ENCODE results near the gene KRTAP3-2. TPM values are rescaled to one million over a fixed set of nuclear protein-coding genes. Genes with fewer than 3 reads are reported as not detected.

The KRTAP3-2 gene
- total RNA-seq, 6 donors from 2014 or later: not detected

- Histone ChIP-seq H3K4me3 (no peak overlapping the region), H3K36me3 (no peaks in the 10 kb centered on the region), H3K27me3 (no peaks in the 10 kb centered on the region), H3K4me1 (no peaks in the 10 kb centered on the region), H3K27ac (no peak overlapping the region), H3K9me3 (no peaks in the 10 kb centered on the region)
- no peak for DNase-seq
- TF ChIP-seq POLR2AphosphoS5 (IDR thresholded peaks at IDR 0.05): no peak
- TF ChIP-seq EP300 (IDR thresholded peaks at IDR 0.05): no peak
- no peak for TF ChIP-seq POLR2A (IDR thresholded peaks at IDR 0.05)
- TF ChIP-seq CTCF (IDR thresholded peaks at IDR 0.05): no peak
- 38 to 46% methylated on average over 1 of the region's 1 CpG for WGBS, 2 donors
- no peak for ATAC-seq (ENCODE audit: low FRiP score in 2 of 2)
Measured at GRCh38 chr17:41013606-41014005, 13.9 kb upstream of the KRTAP3-2 start.

- Histone ChIP-seq H3K9me3 (no peaks in the 10 kb centered on the region), H3K4me1 (no peaks in the 10 kb centered on the region), H3K36me3 (no peaks in the 10 kb centered on the region), H3K27me3 (no peaks in the 10 kb centered on the region), H3K27ac (no peak overlapping the region), H3K4me3 (no peak overlapping the region)
- ATAC-seq (ENCODE audit: low FRiP score in 2 of 2): no peak
- WGBS, 2 donors: 83 to 90% methylated on average over 3 of the region's 3 CpGs
- no peak for TF ChIP-seq CTCF (IDR thresholded peaks at IDR 0.05)
- TF ChIP-seq EP300 (IDR thresholded peaks at IDR 0.05): no peak
- no peak for TF ChIP-seq POLR2A (IDR thresholded peaks at IDR 0.05)
- no peak for TF ChIP-seq POLR2AphosphoS5 (IDR thresholded peaks at IDR 0.05)
- no peak for DNase-seq
Measured at GRCh38 chr17:41013181-41013580, 13.5 kb upstream of the KRTAP3-2 start.

GRCh38 chr17:41012326-41013120, 12.8 kb upstream of the KRTAP3-2 start:
- no peaks in the 10 kb centered on the region for H3K27me3 ChIP-seq
- H3K4me1 ChIP-seq: no peaks in the 10 kb centered on the region
- no peak overlapping the region for H3K4me3 ChIP-seq
- WGBS, 2 donors: 64 to 65% methylated on average over 6 of the region's 6 CpGs
- H3K27ac ChIP-seq: no peak overlapping the region
- DNase-seq (no peak), ATAC-seq (ENCODE audit: low FRiP score in 2 of 2) (no peak)
- H3K9me3 ChIP-seq: no peaks in the 10 kb centered on the region
- no peaks in the 10 kb centered on the region for H3K36me3 ChIP-seq
- TF ChIP-seq POLR2AphosphoS5 (IDR thresholded peaks at IDR 0.05): no peak
- no peak for TF ChIP-seq CTCF (IDR thresholded peaks at IDR 0.05)
- TF ChIP-seq EP300 (IDR thresholded peaks at IDR 0.05): no peak
- no peak for TF ChIP-seq POLR2A (IDR thresholded peaks at IDR 0.05)

- TF ChIP-seq POLR2A (IDR thresholded peaks at IDR 0.05): no peak
- TF ChIP-seq EP300 (IDR thresholded peaks at IDR 0.05): no peak
- TF ChIP-seq POLR2AphosphoS5 (IDR thresholded peaks at IDR 0.05): no peak
- TF ChIP-seq CTCF (IDR thresholded peaks at IDR 0.05): no peak
- H3K36me3 ChIP-seq: no peaks in the 10 kb centered on the region
- no peak overlapping the region for H3K4me3 ChIP-seq
- DNase-seq: no peak
- no peaks in the 10 kb centered on the region for H3K27me3 ChIP-seq
- no peaks in the 10 kb centered on the region for H3K9me3 ChIP-seq
- H3K4me1 ChIP-seq: no peaks in the 10 kb centered on the region
- no peak for ATAC-seq (ENCODE audit: low FRiP score in 2 of 2)
- no peak overlapping the region for H3K27ac ChIP-seq
Measured at GRCh38 chr17:41010441-41010840, 10.7 kb upstream of the KRTAP3-2 start.

GRCh38 chr17:41009936-41010335, 10.2 kb upstream of the KRTAP3-2 start:
- Histone ChIP-seq H3K36me3 (no peaks in the 10 kb centered on the region), H3K27ac (no peak overlapping the region), H3K9me3 (no peaks in the 10 kb centered on the region), H3K27me3 (no peaks in the 10 kb centered on the region), H3K4me3 (no peak overlapping the region), H3K4me1 (no peaks in the 10 kb centered on the region)
- WGBS, 2 donors: 83 to 95% methylated on average over 1 of the region's 1 CpG
- DNase-seq (no peak), ATAC-seq (ENCODE audit: low FRiP score in 2 of 2) (no peak)
- TF ChIP-seq CTCF (IDR thresholded peaks at IDR 0.05) (no peak), POLR2AphosphoS5 (IDR thresholded peaks at IDR 0.05) (no peak), POLR2A (IDR thresholded peaks at IDR 0.05) (no peak), EP300 (IDR thresholded peaks at IDR 0.05) (no peak)
